AG04450 (cell line): Measurements from ENCODE around the gene PRKD2. TPM values are rescaled to one million over a fixed set of nuclear protein-coding genes. Genes with fewer than 3 reads are reported as not detected.

Experiments
- CTCF ChIA-PET: fragments of 300-600, 350-600 bp; formaldehyde crosslinking; extraction: SDS; loops from one replicate; lab custom pipeline; 2022; ENCODE audit warnings: antibody characterized with exemption, inconsistent platforms; lab: Charles Lee
- POLR2A ChIA-PET: fragments of 350-600 bp; formaldehyde crosslinking; extraction: SDS; loops from one replicate; lab custom pipeline; 2021; ENCODE audit warnings: antibody characterized with exemption, inconsistent platforms; lab: Yijun Ruan, JAX
- DNase-seq: peaks from one replicate; pipeline ENCODE4 v3.0.0-alpha.2; 2011; ENCODE audit warnings: low read depth, low spot score
- H3K27ac ChIP-seq: one replicate; pipeline ENCODE4 v1.5.1; 2012; ENCODE audit warnings: low read depth, low read length, control low read depth
- H3K27me3 ChIP-seq: one replicate; pipeline ENCODE4 v1.6.0; 2012; ENCODE audit warnings: low read length; ENCODE audit not compliant: control insufficient read depth, insufficient read depth
- H3K4me3 ChIP-seq: 2 replicates; pipeline ENCODE4 v1.5.1; 2011; ENCODE audit warnings: mild to moderate bottlenecking, low read depth, low read length, control low read depth
- H3K9me3 ChIP-seq: 2 replicates; pipeline ENCODE4 v1.5.1; 2012; ENCODE audit warnings: low read length; ENCODE audit not compliant: control insufficient read depth, insufficient read depth
- CTCF ChIP-seq: IDR thresholded peaks from 2 replicates; pipeline ENCODE4 v1.5.1; 2011; ENCODE audit warnings: low read depth, low read length, control low read depth, inconsistent platforms
- polyA plus RNA-seq: library from polyadenylated mRNA; depleted of rRNA; stranded (reverse); fragments of >200 nt; gene quantifications from 2 replicates; pipeline ENCODE4 v1.2.3, GENCODE V29; 2011

The PRKD2 gene
- polyA plus RNA-seq, 1 experiment, result 6.7 TPM

- Histone ChIP-seq H3K27ac (no peak overlapping the region), H3K4me3 (no peak overlapping the region), H3K27me3 (no peaks in the 10 kb centered on the region), H3K9me3 (no peaks in the 10 kb centered on the region; the same call in 1 of the 2 replicates)
- DNase-seq, result no peak
- ChIA-PET CTCF (interaction anchor here (0.9 kb wide), 1 partner anchor 8 kb away, joined by 3 read pairs; no protein-coding TSS in a partner anchor), POLR2A (no interaction called here)
- TF ChIP-seq CTCF, result no peak
These were observed 3.0 kb upstream of the PRKD2 start for GRCh38 chr19:46719629-46720502.

- Histone ChIP-seq H3K9me3 (no peaks in the 10 kb centered on the region; the same call in 1 of the 2 replicates), H3K27me3 (no peaks in the 10 kb centered on the region), H3K27ac (no peak overlapping the region), H3K4me3 (no peak overlapping the region)
- ChIA-PET CTCF (interaction anchor here (1.2 kb wide), 1 partner anchor 10 kb away, joined by 4 read pairs; no protein-coding TSS in a partner anchor), POLR2A (no interaction called here)
- no peak for TF ChIP-seq CTCF
- no peak for DNase-seq
These were observed 2.2 kb upstream of the PRKD2 start for GRCh38 chr19:46718934-46719622.

- DNase-seq, result no peak
- Histone ChIP-seq H3K4me3 (no peak overlapping the region), H3K27ac (peak overlapping the region; percentile 21), H3K27me3 (no peaks in the 10 kb centered on the region), H3K9me3 (no peaks in the 10 kb centered on the region; the same call in 1 of the 2 replicates)
- ChIA-PET POLR2A (no interaction called here), CTCF (interaction anchor here (0.8 to 1.2 kb wide), 2 partner anchors 10 to 40 kb away, joined by 3 to 4 read pairs; no protein-coding TSS in a partner anchor)
- TF ChIP-seq CTCF, result no peak
These were observed 1.4 kb upstream of the PRKD2 start for GRCh38 chr19:46718157-46718933.

- no peaks in the 10 kb centered on the region; the same call in 1 of the 2 replicates for H3K9me3 ChIP-seq
- no peaks in the 10 kb centered on the region for H3K27me3 ChIP-seq
- H3K27ac ChIP-seq, result peak overlapping the region; percentile 21
- ChIA-PET POLR2A (no interaction called here), CTCF (interaction anchor here (0.8 to 1.2 kb wide), 2 partner anchors 11 to 40 kb away, joined by 3 to 4 read pairs; no protein-coding TSS in a partner anchor)
- DNase-seq, result no peak
- peak overlapping the region; percentile 76 for H3K4me3 ChIP-seq
- no peak for TF ChIP-seq CTCF
These were observed 816 bp upstream of the PRKD2 start for GRCh38 chr19:46717716-46718143.
